ENCODE measurements around the gene ALAS1. TPM values are rescaled to one million over a fixed set of nuclear protein-coding genes. Genes with fewer than 3 reads are reported as not detected.
"Not testable (repeated sequence)": the region's sequence is repeated elsewhere in the genome, so short reads cannot be mapped to it uniquely, and the experiment has no call there.

ALAS1 gene
- total and polyA plus RNA-seq, 2 experiments from 2014 or later: 85.3 to 90.1 TPM

- Histone ChIP-seq H3K79me2 (no peaks in the 10 kb centered on the region), H3K27me3 (no peaks in the 10 kb centered on the region), H3K4me1 (ENCODE audit: insufficient read depth) (no peaks in the 10 kb centered on the region), H2AFZ (no peak overlapping the region), H3K27ac (no peak overlapping the region), H4K20me1 (ENCODE audit: insufficient read depth, poor library complexity, severe bottlenecking) (no peaks in the 10 kb centered on the region), H3K4me3 (no peak overlapping the region), H3K9me2 (replicated peaks; ENCODE audit: insufficient read depth) (no peaks in the 10 kb centered on the region), H3K9me3 (ENCODE audit: low read depth) (no peaks in the 10 kb centered on the region), H3K4me2 (no peak overlapping the region), H3K36me3 (replicated peaks; ENCODE audit: insufficient read depth, low read depth) (no peaks in the 10 kb centered on the region)
- TF ChIP-seq CTCF (IDR thresholded peaks at IDR 0.05; ENCODE audit: poor library complexity): no peak
- no peak for TF ChIP-seq EZH2phosphoT487 (IDR thresholded peaks at IDR 0.05; ENCODE audit: low read depth, severe bottlenecking, unreplicated experiment)
- TF ChIP-seq EZH2 (IDR thresholded peaks at IDR 0.05; ENCODE audit: borderline replicate concordance): no peak
- DNase-seq (ENCODE audit: low spot score): no peak
- 87% methylated on average over 7 of the region's 7 CpGs for WGBS (ENCODE audit: low lambda C conversion rate, missing lambda C conversion rate)
Observed at GRCh38 chr3:52162250-52162872, 35.6 kb upstream of the ALAS1 start.

DNA sequence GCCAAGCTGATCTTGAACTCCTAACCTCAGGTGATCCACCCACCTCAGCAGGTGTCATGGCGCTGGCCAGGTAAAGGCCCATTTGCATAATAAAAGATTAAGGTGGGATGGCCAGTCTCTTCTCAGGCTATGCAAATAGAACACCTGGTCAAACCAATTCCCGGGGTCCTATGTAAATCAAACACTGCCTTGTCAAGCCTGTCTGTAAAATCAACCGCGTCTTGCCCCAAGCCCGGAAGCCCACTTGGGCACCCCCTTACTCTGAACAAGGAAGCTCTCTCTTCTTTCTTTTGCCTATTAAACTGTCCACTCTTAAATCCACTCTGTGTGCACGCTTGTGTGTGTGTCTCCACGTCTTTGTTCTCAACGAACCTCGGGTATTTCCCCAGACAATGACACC is 30.7 kb upstream of the ALAS1 start:
- Histone ChIP-seq H2AFZ (no peak overlapping the region), H3K27ac (no peak overlapping the region), H4K20me1 (ENCODE audit: insufficient read depth, poor library complexity, severe bottlenecking) (no peaks in the 10 kb centered on the region), H3K4me2 (no peak overlapping the region), H3K36me3 (replicated peaks; ENCODE audit: insufficient read depth, low read depth) (no peaks in the 10 kb centered on the region), H3K79me2 (no peaks in the 10 kb centered on the region), H3K9me3 (ENCODE audit: low read depth) (no peaks in the 10 kb centered on the region), H3K4me1 (ENCODE audit: insufficient read depth) (peaks cover 6% of the 10 kb centered on the region), H3K27me3 (no peaks in the 10 kb centered on the region), H3K4me3 (no peak overlapping the region), H3K9me2 (replicated peaks; ENCODE audit: insufficient read depth) (no peaks in the 10 kb centered on the region)
- DNase-seq (ENCODE audit: low spot score): no peak
- 57% methylated on average over 9 of the region's 9 CpGs for WGBS (ENCODE audit: low lambda C conversion rate, missing lambda C conversion rate)
- TF ChIP-seq EZH2phosphoT487 (IDR thresholded peaks at IDR 0.05; ENCODE audit: low read depth, severe bottlenecking, unreplicated experiment) (no peak), CTCF (IDR thresholded peaks at IDR 0.05; ENCODE audit: poor library complexity) (no peak), EZH2 (IDR thresholded peaks at IDR 0.05; ENCODE audit: borderline replicate concordance) (no peak)

DNA sequence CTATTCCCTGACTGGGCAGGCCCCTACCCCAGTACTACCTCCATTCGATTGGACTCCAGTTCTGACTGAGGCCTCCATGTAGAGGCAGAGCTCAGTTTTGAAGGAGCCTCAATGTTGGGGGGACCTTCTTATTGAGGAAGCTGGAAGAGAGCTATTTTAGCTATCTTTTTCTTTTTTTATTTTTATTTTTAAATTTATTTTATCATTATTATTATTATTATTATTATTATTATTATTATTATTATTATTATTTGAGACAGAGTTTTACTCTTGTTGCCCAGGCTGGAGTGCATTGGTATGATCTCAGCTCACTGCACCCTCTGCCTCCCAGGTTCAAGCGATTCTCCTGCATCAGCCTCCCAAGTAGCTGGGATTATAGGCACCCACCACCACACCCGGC is 27.7 kb upstream of the ALAS1 start:
- not testable (repeated sequence) for H4K20me1 ChIP-seq (ENCODE audit: insufficient read depth, poor library complexity, severe bottlenecking); H3K27me3 ChIP-seq; H3K4me2 ChIP-seq; H3K9me3 ChIP-seq (ENCODE audit: low read depth); H3K27ac ChIP-seq; H3K4me1 ChIP-seq (ENCODE audit: insufficient read depth); H3K79me2 ChIP-seq; H3K9me2 ChIP-seq (replicated peaks; ENCODE audit: insufficient read depth); H3K4me3 ChIP-seq; H2AFZ ChIP-seq; H3K36me3 ChIP-seq (replicated peaks; ENCODE audit: insufficient read depth, low read depth); DNase-seq (ENCODE audit: low spot score)
- WGBS (ENCODE audit: low lambda C conversion rate, missing lambda C conversion rate): 93% methylated on average over 3 of the region's 3 CpGs

GRCh38 chr3:52171514-52172261 is 26.3 kb upstream of the ALAS1 start:
- peak; percentile 52 for DNase-seq (ENCODE audit: low spot score)
- Histone ChIP-seq H3K4me1 (ENCODE audit: insufficient read depth) (peaks cover 6% of the 10 kb centered on the region), H3K4me3 (no peak overlapping the region), H3K9me3 (ENCODE audit: low read depth) (no peaks in the 10 kb centered on the region), H3K27ac (peak overlapping the region; percentile 59), H3K4me2 (no peak overlapping the region), H3K36me3 (replicated peaks; ENCODE audit: insufficient read depth, low read depth) (no peaks in the 10 kb centered on the region), H4K20me1 (ENCODE audit: insufficient read depth, poor library complexity, severe bottlenecking) (no peaks in the 10 kb centered on the region), H3K9me2 (replicated peaks; ENCODE audit: insufficient read depth) (no peaks in the 10 kb centered on the region), H3K79me2 (no peaks in the 10 kb centered on the region), H3K27me3 (no peaks in the 10 kb centered on the region), H2AFZ (no peak overlapping the region)
- no peak for TF ChIP-seq EZH2 (IDR thresholded peaks at IDR 0.05; ENCODE audit: borderline replicate concordance)
- TF ChIP-seq EZH2phosphoT487 (IDR thresholded peaks at IDR 0.05; ENCODE audit: low read depth, severe bottlenecking, unreplicated experiment): no peak
- TF ChIP-seq CTCF (IDR thresholded peaks at IDR 0.05; ENCODE audit: poor library complexity): no peak
- WGBS (ENCODE audit: low lambda C conversion rate, missing lambda C conversion rate): 81% methylated on average over 3 of the region's 3 CpGs
